ENCODE results near the gene TMEM52. TPM values are rescaled to one million over a fixed set of nuclear protein-coding genes. Genes with fewer than 3 reads are reported as not detected.

TMEM52 gene
- total RNA-seq, 2 experiments from 2014 or later, result 1.7 to 2.5 TPM

GRCh38 chr1:1928231-1929101 lies 9.4 kb upstream of the TMEM52 start:
- TF ChIP-seq EZH2phosphoT487 (IDR thresholded peaks at IDR 0.05; ENCODE audit: borderline replicate concordance, low read depth, low read length), result no peak
- TF ChIP-seq, protein P1, sequence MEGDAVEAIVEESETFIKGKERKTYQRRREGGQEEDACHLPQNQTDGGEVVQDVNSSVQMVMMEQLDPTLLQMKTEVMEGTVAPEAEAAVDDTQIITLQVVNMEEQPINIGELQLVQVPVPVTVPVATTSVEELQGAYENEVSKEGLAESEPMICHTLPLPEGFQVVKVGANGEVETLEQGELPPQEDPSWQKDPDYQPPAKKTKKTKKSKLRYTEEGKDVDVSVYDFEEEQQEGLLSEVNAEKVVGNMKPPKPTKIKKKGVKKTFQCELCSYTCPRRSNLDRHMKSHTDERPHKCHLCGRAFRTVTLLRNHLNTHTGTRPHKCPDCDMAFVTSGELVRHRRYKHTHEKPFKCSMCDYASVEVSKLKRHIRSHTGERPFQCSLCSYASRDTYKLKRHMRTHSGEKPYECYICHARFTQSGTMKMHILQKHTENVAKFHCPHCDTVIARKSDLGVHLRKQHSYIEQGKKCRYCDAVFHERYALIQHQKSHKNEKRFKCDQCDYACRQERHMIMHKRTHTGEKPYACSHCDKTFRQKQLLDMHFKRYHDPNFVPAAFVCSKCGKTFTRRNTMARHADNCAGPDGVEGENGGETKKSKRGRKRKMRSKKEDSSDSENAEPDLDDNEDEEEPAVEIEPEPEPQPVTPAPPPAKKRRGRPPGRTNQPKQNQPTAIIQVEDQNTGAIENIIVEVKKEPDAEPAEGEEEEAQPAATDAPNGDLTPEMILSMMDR (conservative IDR thresholded peaks at IDR 0.05; ENCODE audit: low read length), result no peak
- Histone ChIP-seq H3K36me3 (ENCODE audit: insufficient read depth, low read length) (no peaks in the 10 kb centered on the region), H3K9me3 (ENCODE audit: low read length) (no peaks in the 10 kb centered on the region), H3K79me2 (ENCODE audit: insufficient read depth, low read depth, low read length) (no peaks in the 10 kb centered on the region), H3K27ac (ENCODE audit: low read depth, low read length, poor library complexity, severe bottlenecking) (no peak overlapping the region), H4K20me1 (ENCODE audit: insufficient read depth, low read length) (no peaks in the 10 kb centered on the region), H3K9me2 (ENCODE audit: insufficient read depth, low read length) (no peaks in the 10 kb centered on the region), H3K4me1 (ENCODE audit: insufficient read depth, low read length, poor library complexity, severe bottlenecking) (no peaks in the 10 kb centered on the region), H2AFZ (ENCODE audit: low read length) (no peak overlapping the region), H3K4me3 (ENCODE audit: low read depth, low read length, poor library complexity, severe bottlenecking) (no peak overlapping the region), H3K4me2 (ENCODE audit: low read length) (no peak overlapping the region)
- intact Hi-C loops (cut with micrococcal nuclease; ENCODE audit: unreplicated experiment), result no loop called here
- ChIA-PET CTCF (ENCODE audit: unreplicated experiment) (no interaction called here), POLR2A (no interaction called here)
- no TSS peak for BruUV-seq (replicated peaks)
- DNase-seq (ENCODE audit: low spot score), result no peak

- POLR2A ChIA-PET, result interaction anchor here (1.0 kb wide), 1 partner anchor 14 kb away, joined by 3 read pairs; no protein-coding TSS in a partner anchor
Observed at GRCh38 chr1:1927751-1928150, 8.7 kb upstream of the TMEM52 start.

More at GRCh38 chr1:1927751-1928150, 8.7 kb upstream of the TMEM52 start:
- TF ChIP-seq EZH2phosphoT487 (IDR thresholded peaks at IDR 0.05; ENCODE audit: borderline replicate concordance, low read depth, low read length), result no peak
- TF ChIP-seq, protein P1 (conservative IDR thresholded peaks at IDR 0.05; ENCODE audit: low read length), result no peak
- no peaks in the 10 kb centered on the region for H3K9me3 ChIP-seq (ENCODE audit: low read length)
- H3K27ac ChIP-seq (ENCODE audit: low read depth, low read length, poor library complexity, severe bottlenecking), result no peak overlapping the region
- H3K4me3 ChIP-seq (ENCODE audit: low read depth, low read length, poor library complexity, severe bottlenecking), result no peak overlapping the region
- no peaks in the 10 kb centered on the region for H3K4me1 ChIP-seq (ENCODE audit: insufficient read depth, low read length, poor library complexity, severe bottlenecking)
- H3K9me2 ChIP-seq (ENCODE audit: insufficient read depth, low read length), result no peaks in the 10 kb centered on the region
- intact Hi-C loops (cut with micrococcal nuclease; ENCODE audit: unreplicated experiment), result no loop called here
- no peak overlapping the region for H3K4me2 ChIP-seq (ENCODE audit: low read length)
- no peaks in the 10 kb centered on the region for H3K79me2 ChIP-seq (ENCODE audit: insufficient read depth, low read depth, low read length)
- no peaks in the 10 kb centered on the region for H3K36me3 ChIP-seq (ENCODE audit: insufficient read depth, low read length)
- DNase-seq (ENCODE audit: low spot score), result no peak
- BruUV-seq (replicated peaks), result no TSS peak
- CTCF ChIA-PET (ENCODE audit: unreplicated experiment), result no interaction called here
- no peak overlapping the region for H2AFZ ChIP-seq (ENCODE audit: low read length)
- no peaks in the 10 kb centered on the region for H4K20me1 ChIP-seq (ENCODE audit: insufficient read depth, low read length)
